HL-60 (cell line): ENCODE measurements around the gene EPS15.

Experiments
- DNase-seq, 2 experiments: peaks; one replicate each; pipeline ENCODE4 v3.0.0-alpha.2; 2010 to 2020; ENCODE audit warnings: low read depth in 1 of 2, low spot score in 1 of 2
- H3K27ac ChIP-seq: fragments of 250-450 bp; sonication (Bioruptor Pico); replicated peaks from 2 replicates; pipeline ENCODE4 v1.5.1; 2020; ENCODE audit warnings: mild to moderate bottlenecking, moderate library complexity
- H3K27me3 ChIP-seq: fragments of 250-450 bp; sonication (Bioruptor Pico); 2 replicates; pipeline ENCODE4 v1.5.1; 2021; ENCODE audit warnings: mild to moderate bottlenecking, moderate library complexity; ENCODE audit not compliant: insufficient read depth, poor library complexity, severe bottlenecking
- H3K4me3 ChIP-seq: replicated peaks from 2 replicates; pipeline ENCODE4 v1.5.1; 2011; ENCODE audit warnings: mild to moderate bottlenecking, control low read depth, low read length; ENCODE audit not compliant: insufficient read depth
- CTCF ChIP-seq: IDR thresholded peaks from one replicate; pipeline ENCODE4 v1.5.1; 2011; ENCODE audit warnings: low read length, control low read depth, inconsistent platforms; ENCODE audit not compliant: insufficient read depth
- GABPA ChIP-seq: IDR thresholded peaks from 2 replicates; pipeline ENCODE4 v1.6.1; 2012; ENCODE audit warnings: low read depth
- POLR2AphosphoS5 ChIP-seq: IDR thresholded peaks from 2 replicates; pipeline ENCODE4 v1.6.1; 2012; ENCODE audit warnings: low read depth
- SPI1 ChIP-seq: IDR thresholded peaks from 2 replicates; pipeline ENCODE4 v1.6.1; 2012; ENCODE audit warnings: low read depth, mild to moderate bottlenecking, borderline replicate concordance
- TF ChIP-seq, protein P1 (sequence below): IDR thresholded peaks from 2 replicates; pipeline ENCODE4 v1.6.1; 2012; ENCODE audit warnings: low read depth; ENCODE audit not compliant: insufficient replicate concordance

The EPS15 gene

DNA sequence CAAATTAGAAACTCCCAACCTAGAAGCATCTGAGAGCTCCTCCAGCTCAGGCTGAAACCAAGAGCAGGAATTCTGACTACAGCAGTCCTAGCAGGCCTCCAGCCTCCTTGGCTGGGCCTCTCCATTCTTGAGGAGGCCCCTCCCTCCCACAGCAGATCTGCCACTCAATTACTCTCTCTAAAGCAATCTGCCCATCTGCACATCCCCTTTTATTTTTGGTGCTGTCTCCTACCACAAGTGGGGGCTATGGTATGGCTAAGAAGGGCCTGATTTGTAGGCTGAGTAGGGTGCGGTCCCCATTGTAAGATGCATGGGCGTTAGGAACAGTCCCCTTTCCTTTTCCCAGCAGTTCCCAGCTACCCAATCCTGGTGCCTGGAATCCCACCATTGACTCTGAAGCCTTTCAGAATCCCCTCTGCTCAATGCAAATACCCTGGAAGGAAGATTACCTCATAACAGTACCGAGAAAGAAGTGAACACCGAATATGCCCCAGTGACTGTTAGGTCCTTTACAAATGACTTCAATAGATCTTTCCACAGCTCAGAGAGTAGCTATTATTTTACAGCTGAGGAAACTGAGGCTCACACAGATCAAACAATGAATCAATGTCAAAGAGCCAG is 177.1 kb downstream of the EPS15 start:
- Histone ChIP-seq H3K27me3 (peaks cover 17% of the 10 kb centered on the region), H3K4me3 (no peak overlapping the region), H3K27ac (no peak overlapping the region)
- no peak for DNase-seq
- TF ChIP-seq POLR2AphosphoS5, result no peak
- TF ChIP-seq GABPA, result no peak
- no peak for TF ChIP-seq SPI1
- no peak for TF ChIP-seq CTCF
- TF ChIP-seq, protein P1, sequence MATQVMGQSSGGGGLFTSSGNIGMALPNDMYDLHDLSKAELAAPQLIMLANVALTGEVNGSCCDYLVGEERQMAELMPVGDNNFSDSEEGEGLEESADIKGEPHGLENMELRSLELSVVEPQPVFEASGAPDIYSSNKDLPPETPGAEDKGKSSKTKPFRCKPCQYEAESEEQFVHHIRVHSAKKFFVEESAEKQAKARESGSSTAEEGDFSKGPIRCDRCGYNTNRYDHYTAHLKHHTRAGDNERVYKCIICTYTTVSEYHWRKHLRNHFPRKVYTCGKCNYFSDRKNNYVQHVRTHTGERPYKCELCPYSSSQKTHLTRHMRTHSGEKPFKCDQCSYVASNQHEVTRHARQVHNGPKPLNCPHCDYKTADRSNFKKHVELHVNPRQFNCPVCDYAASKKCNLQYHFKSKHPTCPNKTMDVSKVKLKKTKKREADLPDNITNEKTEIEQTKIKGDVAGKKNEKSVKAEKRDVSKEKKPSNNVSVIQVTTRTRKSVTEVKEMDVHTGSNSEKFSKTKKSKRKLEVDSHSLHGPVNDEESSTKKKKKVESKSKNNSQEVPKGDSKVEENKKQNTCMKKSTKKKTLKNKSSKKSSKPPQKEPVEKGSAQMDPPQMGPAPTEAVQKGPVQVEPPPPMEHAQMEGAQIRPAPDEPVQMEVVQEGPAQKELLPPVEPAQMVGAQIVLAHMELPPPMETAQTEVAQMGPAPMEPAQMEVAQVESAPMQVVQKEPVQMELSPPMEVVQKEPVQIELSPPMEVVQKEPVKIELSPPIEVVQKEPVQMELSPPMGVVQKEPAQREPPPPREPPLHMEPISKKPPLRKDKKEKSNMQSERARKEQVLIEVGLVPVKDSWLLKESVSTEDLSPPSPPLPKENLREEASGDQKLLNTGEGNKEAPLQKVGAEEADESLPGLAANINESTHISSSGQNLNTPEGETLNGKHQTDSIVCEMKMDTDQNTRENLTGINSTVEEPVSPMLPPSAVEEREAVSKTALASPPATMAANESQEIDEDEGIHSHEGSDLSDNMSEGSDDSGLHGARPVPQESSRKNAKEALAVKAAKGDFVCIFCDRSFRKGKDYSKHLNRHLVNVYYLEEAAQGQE, result no peak

GRCh38 chr1:51340380-51340779 is 178.7 kb downstream of the EPS15 start:
- Histone ChIP-seq H3K27ac (no peak overlapping the region), H3K27me3 (peaks cover 13% of the 10 kb centered on the region), H3K4me3 (no peak overlapping the region)
- no peak for DNase-seq
- TF ChIP-seq GABPA (no peak), CTCF (no peak), SPI1 (no peak), POLR2AphosphoS5 (no peak)
- TF ChIP-seq, protein P1, result no peak

GRCh38 chr1:51336711-51337110 is 182.4 kb downstream of the EPS15 start:
- Histone ChIP-seq H3K4me3 (no peak overlapping the region), H3K27ac (no peak overlapping the region), H3K27me3 (no peaks in the 10 kb centered on the region)
- DNase-seq, result no peak
- TF ChIP-seq POLR2AphosphoS5 (no peak), GABPA (no peak)
- TF ChIP-seq, protein P1, result no peak
